Astrocyte of the spinal cord (primary cell): ENCODE measurements around the gene KLHL14.

Experiments used
- DNase-seq: peaks from one replicate; pipeline ENCODE4 v3.0.0; 2011; ENCODE audit warnings: low read depth, low spot score
- H3K4me3 ChIP-seq: 2 replicates; pipeline ENCODE4 v1.5.1; 2011; ENCODE audit warnings: low read depth, mild to moderate bottlenecking, low read length, moderate library complexity
- CTCF ChIP-seq: IDR thresholded peaks from 2 replicates; pipeline ENCODE4 v1.5.1; 2012; ENCODE audit warnings: low read depth, mild to moderate bottlenecking, low read length, inconsistent platforms
- in situ Hi-C: cut with HindIII; loops from 2 replicates; pipeline ENCODE4 v1.10.0; 2017; ENCODE audit warnings: low sequenced_read_pairs

KLHL14 gene

DNA sequence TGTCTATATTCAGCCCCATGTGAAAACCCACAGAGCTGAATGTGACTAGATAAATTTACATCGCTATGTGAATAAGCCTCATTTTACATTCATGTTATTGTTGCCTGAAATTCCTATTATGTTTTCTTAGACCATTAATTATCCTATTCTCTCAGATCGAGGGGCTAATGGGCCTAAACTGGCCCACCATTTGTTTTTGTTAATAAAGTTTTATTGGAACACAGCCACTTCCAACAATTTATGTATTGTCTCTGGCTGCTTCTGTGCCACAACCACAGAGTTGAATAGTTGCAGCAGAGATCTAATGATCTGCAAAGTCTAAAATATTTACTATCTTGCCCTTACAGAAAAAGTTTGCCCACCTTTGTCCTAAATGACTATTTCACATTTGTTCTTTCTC lies 61.0 kb downstream of the KLHL14 start:
- TF ChIP-seq CTCF, result no peak

GRCh38 chr18:32707586-32707985 lies 65.2 kb downstream of the KLHL14 start:
- peak; percentile 29 for DNase-seq
- in situ Hi-C loops, result no loop called here
- TF ChIP-seq CTCF, result no peak
- no peak overlapping the region for H3K4me3 ChIP-seq

More for the DNA sequence above, 61.0 kb downstream of the KLHL14 start:
- in situ Hi-C loops, result no loop called here
- no peak overlapping the region for H3K4me3 ChIP-seq
- no peak for DNase-seq

- TF ChIP-seq CTCF, result no peak
- DNase-seq, result no peak
- H3K4me3 ChIP-seq, result no peak overlapping the region
- in situ Hi-C loops, result no loop called here
Measured at GRCh38 chr18:32707147-32707546, 65.7 kb downstream of the KLHL14 start.

GRCh38 chr18:32701313-32701712 lies 71.5 kb downstream of the KLHL14 start:
- H3K4me3 ChIP-seq, result no peak overlapping the region
- in situ Hi-C loops, result no loop called here
- DNase-seq, result no peak
- no peak for TF ChIP-seq CTCF

GRCh38 chr18:32698153-32698552 lies 74.7 kb downstream of the KLHL14 start:
- no peak for DNase-seq
- TF ChIP-seq CTCF, result no peak
- H3K4me3 ChIP-seq, result no peak overlapping the region
- in situ Hi-C loops, result no loop called here

DNA sequence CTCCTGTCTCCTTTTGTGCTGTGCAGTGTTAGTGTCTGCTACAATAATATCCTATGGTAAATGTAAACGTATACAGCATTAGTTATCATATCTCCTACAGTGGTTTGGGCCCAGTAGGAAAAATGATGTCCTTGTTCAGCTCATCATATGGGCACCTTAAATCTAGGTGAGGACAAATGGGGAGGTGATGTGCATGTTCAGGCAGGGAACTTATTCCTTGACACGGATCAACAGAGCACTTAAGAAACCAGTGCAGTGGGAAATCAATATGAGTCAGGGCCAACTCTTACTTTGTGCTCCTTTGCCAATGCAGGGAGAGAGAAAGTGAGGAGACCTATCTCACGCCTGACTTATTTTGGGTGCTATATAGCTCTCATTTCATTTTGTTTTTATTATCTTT lies 76.4 kb downstream of the KLHL14 start:
- no peak overlapping the region for H3K4me3 ChIP-seq
- TF ChIP-seq CTCF, result no peak
- no peak for DNase-seq
- in situ Hi-C loops, result no loop called here

- in situ Hi-C loops, result no loop called here
- DNase-seq, result no peak
- TF ChIP-seq CTCF, result no peak
- H3K4me3 ChIP-seq, result no peak overlapping the region
Measured at GRCh38 chr18:32695534-32695933, 77.3 kb downstream of the KLHL14 start.
